ENCODE results near the gene MPND. TPM values are rescaled to one million over a fixed set of nuclear protein-coding genes. Genes with fewer than 3 reads are reported as not detected.

Gene MPND
- total RNA-seq, 2 experiments from 2014 or later, result 10.3 to 11.0 TPM

DNA sequence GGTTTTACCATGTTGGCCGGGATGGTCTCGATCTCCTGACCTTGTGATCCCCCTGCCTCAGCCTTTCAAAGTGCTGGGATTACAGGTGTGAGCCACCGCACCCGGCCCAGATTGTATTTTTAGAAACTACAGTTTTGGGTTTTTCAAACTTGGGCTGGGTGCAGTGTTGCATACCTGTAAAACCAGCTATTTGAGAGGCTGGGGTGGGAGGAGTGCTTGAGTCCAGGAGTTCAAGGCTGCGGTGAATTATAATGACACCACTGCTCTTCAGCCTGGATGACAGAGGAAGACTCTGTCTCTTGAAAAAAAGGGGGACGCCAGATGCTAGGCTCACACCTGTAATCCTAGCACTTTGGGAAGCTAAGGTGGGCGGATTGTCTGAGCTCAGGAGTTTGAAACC lies 63.3 kb downstream of the MPND start:
- no peaks in the 10 kb centered on the region for H3K9me3 Mint-ChIP-seq
- Histone ChIP-seq H3K27me3 (ENCODE audit: control insufficient read depth in 1 of 2, insufficient read depth in 2 of 2, low read length in 2 of 2) (no peaks in the 10 kb centered on the region), H3K4me1 (ENCODE audit: insufficient read depth, low read length) (peaks cover 13% of the 10 kb centered on the region), H3K36me3 (ENCODE audit: insufficient read depth, low read length) (peaks cover 8% of the 10 kb centered on the region), H3K27ac (ENCODE audit: low read depth in 1 of 2, low read length in 2 of 2) (no peak overlapping the region), H3K4me3 (ENCODE audit: low read length) (no peak overlapping the region), H3K9me3 (ENCODE audit: control insufficient read depth in 1 of 2, insufficient read depth in 1 of 2, low read length in 2 of 2) (no peaks in the 10 kb centered on the region)
- H3K27me3 Mint-ChIP-seq, result no peaks in the 10 kb centered on the region
- TF ChIP-seq, protein P1, sequence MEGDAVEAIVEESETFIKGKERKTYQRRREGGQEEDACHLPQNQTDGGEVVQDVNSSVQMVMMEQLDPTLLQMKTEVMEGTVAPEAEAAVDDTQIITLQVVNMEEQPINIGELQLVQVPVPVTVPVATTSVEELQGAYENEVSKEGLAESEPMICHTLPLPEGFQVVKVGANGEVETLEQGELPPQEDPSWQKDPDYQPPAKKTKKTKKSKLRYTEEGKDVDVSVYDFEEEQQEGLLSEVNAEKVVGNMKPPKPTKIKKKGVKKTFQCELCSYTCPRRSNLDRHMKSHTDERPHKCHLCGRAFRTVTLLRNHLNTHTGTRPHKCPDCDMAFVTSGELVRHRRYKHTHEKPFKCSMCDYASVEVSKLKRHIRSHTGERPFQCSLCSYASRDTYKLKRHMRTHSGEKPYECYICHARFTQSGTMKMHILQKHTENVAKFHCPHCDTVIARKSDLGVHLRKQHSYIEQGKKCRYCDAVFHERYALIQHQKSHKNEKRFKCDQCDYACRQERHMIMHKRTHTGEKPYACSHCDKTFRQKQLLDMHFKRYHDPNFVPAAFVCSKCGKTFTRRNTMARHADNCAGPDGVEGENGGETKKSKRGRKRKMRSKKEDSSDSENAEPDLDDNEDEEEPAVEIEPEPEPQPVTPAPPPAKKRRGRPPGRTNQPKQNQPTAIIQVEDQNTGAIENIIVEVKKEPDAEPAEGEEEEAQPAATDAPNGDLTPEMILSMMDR (IDR thresholded peaks at IDR 0.05), result no peak
- ATAC-seq (ENCODE audit: poor library complexity), result no peak
- peaks cover 17% of the 10 kb centered on the region for H3K36me3 Mint-ChIP-seq (ENCODE audit: low read depth)
- DNase-seq, result no peak
- POLR2A ChIA-PET, result no interaction called here
- peaks cover 23% of the 10 kb centered on the region for H3K4me1 Mint-ChIP-seq (ENCODE audit: low read depth)
- no peak overlapping the region for H3K4me3 Mint-ChIP-seq
- H3K27ac Mint-ChIP-seq, result no peak overlapping the region
- intact Hi-C loops (cut with DNase I, micrococcal nuclease), result loop anchor here in 1 of 2 experiments (10.0 kb wide), 2 partner anchors 388 to 1218 kb away; partner anchors contain the start of genes FEM1A, SAFB and SAFB2
- CTCF ChIA-PET, result no interaction called here

- Histone ChIP-seq H3K27me3 (ENCODE audit: control insufficient read depth in 1 of 2, insufficient read depth in 2 of 2, low read length in 2 of 2) (no peaks in the 10 kb centered on the region), H3K9me3 (ENCODE audit: control insufficient read depth in 1 of 2, insufficient read depth in 1 of 2, low read length in 2 of 2) (no peaks in the 10 kb centered on the region), H3K4me3 (ENCODE audit: low read length) (no peak overlapping the region), H3K27ac (ENCODE audit: low read depth in 1 of 2, low read length in 2 of 2) (no peak overlapping the region), H3K4me1 (ENCODE audit: insufficient read depth, low read length) (no peaks in the 10 kb centered on the region), H3K36me3 (ENCODE audit: insufficient read depth, low read length) (peaks cover 10% of the 10 kb centered on the region)
- POLR2A ChIA-PET, result no interaction called here
- TF ChIP-seq, protein P1 (IDR thresholded peaks at IDR 0.05), result no peak
- DNase-seq (no peak), ATAC-seq (ENCODE audit: poor library complexity) (no peak)
- intact Hi-C loops (cut with DNase I, micrococcal nuclease), result loop anchor here in 1 of 2 experiments (10.0 kb wide), 2 partner anchors 385 to 1215 kb away; partner anchors contain the start of genes FEM1A, SAFB and SAFB2
- Mint-ChIP-seq H3K27ac (no peak overlapping the region), H3K4me3 (no peak overlapping the region), H3K36me3 (ENCODE audit: low read depth) (peaks cover 25% of the 10 kb centered on the region), H3K9me3 (no peaks in the 10 kb centered on the region), H3K27me3 (no peaks in the 10 kb centered on the region), H3K4me1 (ENCODE audit: low read depth) (peaks cover 1% of the 10 kb centered on the region)
- CTCF ChIA-PET, result no interaction called here
Measured at GRCh38 chr19:4409123-4409933, 66.0 kb downstream of the MPND start.

Other genes starting within 250 kb of the MPND start
- gene MAP2K2, start 219.4 kb upstream of the MPND start, total RNA-seq, result 10 to 100 TPM; 72.7 to 77.6 TPM
- under 1 TPM in 1 of 2 experiments, not detected in 1; 0.08 TPM for gene CREB3L3, start 189.9 kb upstream of the MPND start, total RNA-seq
- 10 to 100 TPM; 11.2 to 14.2 TPM for gene SIRT6, start 161.0 kb upstream of the MPND start, total RNA-seq
- under 1 TPM; 0.59 to 0.60 TPM for gene ANKRD24, start 160.9 kb upstream of the MPND start, total RNA-seq
- gene EBI3, start 114.0 kb upstream of the MPND start, total RNA-seq, result not detected
- gene YJU2, start 96.5 kb upstream of the MPND start, total RNA-seq, result 10 to 100 TPM; 32.9 to 33.7 TPM
- under 1 TPM; 0.14 to 0.64 TPM for gene SHD, start 64.3 kb upstream of the MPND start, total RNA-seq
- 10 to 100 TPM; 17.6 to 20.9 TPM for gene TMIGD2, start 41.2 kb upstream of the MPND start, total RNA-seq
- gene FSD1, start 39.0 kb upstream of the MPND start, total RNA-seq, result 1 to 10 TPM in 1 of 2 experiments, under 1 TPM in 1; 0.98 to 1.0 TPM
- 1 to 10 TPM; 1.7 to 1.8 TPM for gene STAP2, start 4.7 kb upstream of the MPND start, total RNA-seq
- gene SH3GL1, start 57.0 kb downstream of the MPND start, total RNA-seq, result 10 to 100 TPM; 39.3 to 40.9 TPM
- gene CHAF1A, start 59.1 kb downstream of the MPND start, total RNA-seq, result 10 to 100 TPM; 27.5 to 27.8 TPM
- gene UBXN6, start 114.2 kb downstream of the MPND start, total RNA-seq, result 10 to 100 TPM; 54.5 to 58.4 TPM
- gene HDGFL2, start 128.7 kb downstream of the MPND start, total RNA-seq, result 10 to 100 TPM; 17.2 to 18.0 TPM
- gene PLIN4, start 174.9 kb downstream of the MPND start, total RNA-seq, result not detected
- under 1 TPM; 0.31 to 0.93 TPM for gene PLIN5, start 191.7 kb downstream of the MPND start, total RNA-seq
- not detected for gene LRG1, start 196.5 kb downstream of the MPND start, total RNA-seq
- under 1 TPM; 0.14 to 0.17 TPM for gene SEMA6B, start 216.1 kb downstream of the MPND start, total RNA-seq